ENCODE measurements around the gene CPED1.

GRCh38 chr7:121042899-121043298 is 54.4 kb downstream of the CPED1 start:
- TF ChIP-seq CTCF (IDR thresholded peaks at IDR 0.05 in 2 of 3, conservative IDR thresholded peaks at IDR 0.05 in 1 of 3; ENCODE audit: control insufficient read depth in 2 of 3, extremely low read depth in 1 of 3, insufficient read depth in 1 of 3, low read depth in 3 of 3, low read length in 3 of 3) = no peak
- no peak for TF ChIP-seq NR2C2 (IDR thresholded peaks at IDR 0.05; ENCODE audit: borderline replicate concordance, control insufficient read depth, insufficient read length, low read depth)
- no peak for TF ChIP-seq DPF2 (IDR thresholded peaks at IDR 0.05)
- TF ChIP-seq EED (IDR thresholded peaks at IDR 0.05; ENCODE audit: low read depth) = no peak
- no peak for TF ChIP-seq USF2 (IDR thresholded peaks at IDR 0.05; ENCODE audit: borderline replicate concordance, low read depth, low read length)
- TF ChIP-seq POLR2AphosphoS2 (IDR thresholded peaks at IDR 0.05; ENCODE audit: low read depth, low read length) = no peak
- no peak for TF ChIP-seq SKIL (IDR thresholded peaks at IDR 0.05; ENCODE audit: low read depth, poor library complexity, severe bottlenecking)
- TF ChIP-seq KLF5 (IDR thresholded peaks at IDR 0.05; ENCODE audit: partially characterized antibody) = no peak
- no peak for TF ChIP-seq POLR2AphosphoS5 (IDR thresholded peaks at IDR 0.05; ENCODE audit: low read length)
- no peak for TF ChIP-seq ZNF274 (IDR thresholded peaks at IDR 0.05; ENCODE audit: insufficient read depth, insufficient read length)
- no peak for TF ChIP-seq POLR2A (IDR thresholded peaks at IDR 0.05; ENCODE audit: low read depth, low read length)
- TF ChIP-seq SUZ12 (IDR thresholded peaks at IDR 0.05; ENCODE audit: unreplicated experiment) = no peak
